ELR (cell line): Measurements from ENCODE around the gene MTSS2.
"Not testable (repeated sequence)": the region's sequence is repeated elsewhere in the genome, so short reads cannot be mapped to it uniquely, and the experiment has no call there.

ENCODE experiments used
- DNase-seq: peaks from one replicate; pipeline ENCODE4 v3.0.0-alpha.2; 2015; ENCODE audit warnings: low read depth

Gene MTSS2

GRCh38 chr16:70651524-70651923 is 34.3 kb downstream of the MTSS2 start:
- DNase-seq, result peak; percentile 53

DNA sequence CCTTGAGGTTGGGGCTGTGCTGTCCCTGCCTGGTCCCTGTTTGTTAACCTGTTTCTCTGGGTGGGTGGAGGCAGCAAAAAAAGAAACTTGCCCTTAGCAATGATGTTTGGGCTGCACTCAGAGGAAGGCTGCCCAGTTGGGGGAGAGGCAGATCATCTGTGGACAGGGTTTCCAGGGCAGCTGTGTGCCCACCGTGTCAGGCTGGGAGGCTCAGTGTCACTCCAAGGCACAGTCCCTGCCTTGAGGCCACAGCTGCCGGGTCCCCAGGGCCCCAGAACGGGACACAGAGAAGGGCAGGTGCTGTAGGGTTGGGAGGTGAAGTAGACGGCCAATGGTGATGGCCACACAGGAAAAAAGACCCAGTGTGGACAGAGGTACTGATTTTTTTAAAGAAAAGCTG is 35.6 kb downstream of the MTSS2 start:
- DNase-seq, result no peak

DNA sequence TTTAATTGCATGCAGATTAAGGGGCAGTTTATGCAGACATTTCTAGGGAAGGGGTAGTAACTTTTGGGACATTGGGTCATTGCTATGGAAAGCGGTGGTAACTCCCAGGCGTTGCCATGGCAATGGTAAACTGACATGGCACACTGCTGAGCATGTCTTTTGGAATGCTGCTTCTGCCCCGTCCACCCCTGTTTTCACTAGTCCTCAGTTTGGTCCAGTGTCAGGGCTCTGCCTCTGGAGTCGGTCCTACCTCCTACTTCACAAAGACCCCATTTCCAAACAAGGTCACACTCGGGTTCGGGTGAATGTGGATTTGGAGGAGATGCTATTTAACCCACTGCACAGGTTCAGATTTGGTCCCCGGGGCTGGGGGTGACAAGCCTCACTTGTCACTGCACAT is 36.6 kb downstream of the MTSS2 start:
- no peak for DNase-seq

- DNase-seq, result no peak
These were observed 37.2 kb downstream of the MTSS2 start for GRCh38 chr16:70648606-70649005.

DNA sequence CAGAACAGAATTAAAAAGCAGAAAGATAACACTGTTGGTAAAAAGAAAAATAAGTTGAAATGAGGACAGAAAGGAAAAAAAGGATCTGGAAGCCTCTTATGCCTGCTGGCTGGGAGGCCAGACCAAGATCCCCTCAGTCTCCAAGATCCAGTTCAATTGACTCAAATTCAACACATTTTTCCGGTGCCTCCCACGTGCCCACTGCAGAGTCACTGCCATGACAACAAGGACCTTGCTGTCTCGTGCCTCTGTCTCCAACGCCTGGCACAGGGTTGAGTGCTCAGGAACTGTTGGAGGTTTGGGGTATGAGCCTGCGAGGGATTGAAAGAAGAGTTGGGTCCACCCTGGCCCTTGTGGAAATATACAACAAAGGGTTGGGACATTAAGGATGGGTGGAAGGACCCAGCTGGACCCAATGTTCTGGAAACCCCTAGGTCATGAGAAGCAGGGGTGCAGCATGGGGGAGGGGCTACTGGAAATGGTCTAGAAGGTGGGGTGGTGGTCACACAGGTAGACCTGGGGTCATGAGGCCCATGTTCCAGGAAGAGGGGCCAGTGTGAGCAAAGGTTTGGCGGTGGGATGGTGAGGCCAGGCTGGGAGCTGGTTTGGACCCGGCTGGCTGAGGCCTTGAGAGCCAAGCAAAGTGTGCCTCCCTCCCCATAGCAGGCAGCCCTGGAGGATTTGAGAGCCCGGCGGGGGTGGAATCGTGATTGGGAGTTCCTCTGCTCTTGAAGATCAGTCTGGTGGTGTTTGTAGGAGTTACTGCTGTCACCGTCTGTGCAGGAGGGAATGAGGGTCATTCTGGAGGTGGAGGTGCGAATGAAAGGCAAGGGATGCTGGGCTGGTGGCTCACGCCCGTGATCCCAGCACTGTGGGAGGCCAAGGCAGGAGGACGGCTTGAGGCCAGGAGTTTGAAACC is 38.2 kb downstream of the MTSS2 start:
- DNase-seq, result no peak

DNA sequence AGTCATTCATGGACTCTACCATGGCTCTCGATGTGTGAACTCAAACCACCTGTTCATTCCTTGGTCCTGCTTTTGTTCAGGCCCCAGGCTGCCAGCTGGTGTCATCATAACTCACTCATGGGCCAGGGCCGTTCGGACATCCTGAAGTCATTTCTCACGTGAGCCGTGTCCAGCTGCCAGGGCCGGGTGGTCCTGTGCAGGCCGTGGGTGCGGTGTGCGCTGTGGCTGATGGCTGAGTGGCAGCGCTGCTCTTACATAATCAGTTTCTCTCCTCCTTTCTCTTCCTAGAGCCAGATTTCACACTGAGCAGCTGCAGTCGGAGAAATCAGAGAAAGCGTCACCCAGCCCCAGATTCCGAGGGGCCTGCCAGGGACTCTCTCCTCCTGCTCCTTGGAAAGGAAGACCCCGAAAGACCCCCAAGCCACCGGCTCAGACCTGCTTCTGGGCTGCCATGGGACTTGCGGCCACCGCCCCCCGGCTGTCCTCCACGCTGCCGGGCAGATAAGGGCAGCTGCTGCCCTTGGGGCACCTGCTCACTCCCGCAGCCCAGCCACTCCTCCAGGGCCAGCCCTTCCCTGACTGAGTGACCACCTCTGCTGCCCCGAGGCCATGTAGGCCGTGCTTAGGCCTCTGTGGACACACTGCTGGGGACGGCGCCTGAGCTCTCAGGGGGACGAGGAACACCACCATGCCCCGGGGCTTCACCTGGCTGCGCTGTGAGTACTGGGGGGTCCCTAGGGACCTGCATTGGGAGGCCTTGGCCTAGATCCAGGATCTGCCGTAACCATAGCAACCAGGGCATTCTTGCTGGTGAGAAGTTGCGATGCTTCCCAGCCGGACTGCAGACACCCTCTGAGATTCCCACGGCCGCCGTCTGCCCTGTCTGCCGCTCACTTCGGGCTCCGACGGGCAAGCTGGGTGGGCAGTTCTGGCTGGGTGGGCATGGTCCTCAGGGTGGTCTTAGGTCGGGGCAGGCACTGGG is 39.3 kb downstream of the MTSS2 start, which contains the start of gene IL34:
Gene IL34 (plus strand): TSS at position 300 of the 982 bp plus-strand sequence. CDS start 389 bp downstream, at position 689.
- DNase-seq, result peak; percentile 34

GRCh38 chr16:70644763-70645597 is 40.9 kb downstream of the MTSS2 start:
- no peak for DNase-seq

DNA sequence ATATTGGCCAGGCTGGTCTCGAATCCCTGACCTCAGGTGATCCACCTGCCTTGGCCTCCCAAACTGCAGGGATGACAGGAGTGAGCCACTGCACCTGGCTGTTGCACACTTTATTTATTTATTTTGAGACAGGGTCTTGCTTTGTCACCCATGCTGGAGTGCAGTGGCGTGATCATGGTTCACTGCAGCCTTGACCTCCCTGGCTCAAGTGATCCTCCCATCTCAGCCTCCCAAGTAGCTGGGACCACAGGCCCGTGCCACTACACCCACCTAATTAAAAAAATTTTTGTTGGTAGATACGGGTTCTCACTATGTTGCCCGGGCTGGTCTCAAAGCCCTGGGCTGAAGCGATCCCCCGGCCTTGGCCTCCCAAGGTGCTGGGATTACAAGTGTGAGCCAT is 42.6 kb downstream of the MTSS2 start:
- not testable (repeated sequence) for DNase-seq

DNA sequence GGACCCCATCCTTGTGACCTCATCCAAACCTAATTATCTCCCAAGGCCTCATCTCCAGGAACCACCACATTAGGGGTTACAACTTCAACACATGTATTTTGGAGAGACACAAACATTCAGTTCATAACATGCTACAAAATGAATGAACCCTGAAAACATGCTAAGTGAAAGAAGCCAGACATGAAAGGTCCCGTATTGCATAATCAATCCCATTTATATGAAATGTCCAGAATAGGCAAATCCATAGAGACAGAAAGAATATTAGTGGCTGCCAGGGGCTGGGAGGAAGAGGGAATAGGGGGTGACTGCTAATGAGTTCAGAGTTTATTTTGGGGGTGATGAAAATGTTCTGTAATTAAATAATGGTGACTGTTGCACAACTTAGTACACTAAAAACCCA is 43.2 kb downstream of the MTSS2 start:
- DNase-seq, result no peak

GRCh38 chr16:70638814-70639792 is 46.8 kb downstream of the MTSS2 start:
- DNase-seq, result no peak
